Activated CD8-positive, alpha-beta T cell treated with anti-CD3 and anti-CD28 coated beads, Interleukin-2, amount 10 ng/mL, durations not matched to agents 7 days and 5 days (primary cell): ENCODE results near the gene MPZ. TPM values are rescaled to one million over a fixed set of nuclear protein-coding genes. Genes with fewer than 3 reads are reported as not detected.
"Not testable (repeated sequence)": the region's sequence is repeated elsewhere in the genome, so short reads cannot be mapped to it uniquely, and the experiment has no call there.

ENCODE experiments used
- ATAC-seq: fragments of 150-1000 bp; cut with Tn5 transposase; one replicate; pipeline ENCODE4 v1.10.0; 2021; ENCODE audit warnings: moderate library complexity
- CTCF ChIA-PET: fragments of 350-600 bp; sonication (Branson Sonifier 250); formaldehyde crosslinking; loops from one replicate; lab custom pipeline; 2021; ENCODE audit warnings: antibody characterized with exemption; lab: Charles Lee
- POLR2A ChIA-PET: fragments of 350-600 bp; sonication (Branson Sonifier 250); formaldehyde crosslinking; loops from one replicate; lab custom pipeline; 2021; ENCODE audit warnings: antibody characterized with exemption; lab: Charles Lee
- DNase-seq: peaks from one replicate; pipeline ENCODE4 v3.0.0-alpha.2; 2020
- H3K27ac Mint-ChIP-seq: one replicate; pipeline ENCODE4 v1.8.0; 2021; ENCODE audit warnings: mild to moderate bottlenecking, mixed read lengths
- H3K27me3 Mint-ChIP-seq: one replicate; pipeline ENCODE4 v1.8.0; 2021; ENCODE audit warnings: low read depth, mixed read lengths
- H3K36me3 Mint-ChIP-seq: one replicate; pipeline ENCODE4 v1.8.0; 2021; ENCODE audit warnings: low read depth, mixed read lengths
- H3K4me1 Mint-ChIP-seq: one replicate; pipeline ENCODE4 v1.8.0; 2021; ENCODE audit warnings: low read depth, mixed read lengths
- H3K4me3 Mint-ChIP-seq: one replicate; pipeline ENCODE4 v1.8.0; 2021; ENCODE audit warnings: mild to moderate bottlenecking, mixed read lengths
- H3K9me3 Mint-ChIP-seq: one replicate; pipeline ENCODE4 v1.8.0; 2022; ENCODE audit warnings: mixed read lengths; ENCODE audit not compliant: insufficient read depth
- total RNA-seq, 2 experiments: library from RNA; stranded (reverse); gene quantifications; one replicate each; pipeline ENCODE4 v1.2.3, GENCODE V29; 2021

The MPZ gene
- total RNA-seq, 2 experiments from 2014 or later = 2.8 to 3.4 TPM

GRCh38 chr1:161265305-161265704 is 44.5 kb downstream of the MPZ start:
- CTCF ChIA-PET = interaction anchor here (0.8 kb wide), 1 partner anchor 40 kb away, joined by 3 read pairs; no protein-coding TSS in a partner anchor
- H3K27ac Mint-ChIP-seq = no peak overlapping the region

DNA sequence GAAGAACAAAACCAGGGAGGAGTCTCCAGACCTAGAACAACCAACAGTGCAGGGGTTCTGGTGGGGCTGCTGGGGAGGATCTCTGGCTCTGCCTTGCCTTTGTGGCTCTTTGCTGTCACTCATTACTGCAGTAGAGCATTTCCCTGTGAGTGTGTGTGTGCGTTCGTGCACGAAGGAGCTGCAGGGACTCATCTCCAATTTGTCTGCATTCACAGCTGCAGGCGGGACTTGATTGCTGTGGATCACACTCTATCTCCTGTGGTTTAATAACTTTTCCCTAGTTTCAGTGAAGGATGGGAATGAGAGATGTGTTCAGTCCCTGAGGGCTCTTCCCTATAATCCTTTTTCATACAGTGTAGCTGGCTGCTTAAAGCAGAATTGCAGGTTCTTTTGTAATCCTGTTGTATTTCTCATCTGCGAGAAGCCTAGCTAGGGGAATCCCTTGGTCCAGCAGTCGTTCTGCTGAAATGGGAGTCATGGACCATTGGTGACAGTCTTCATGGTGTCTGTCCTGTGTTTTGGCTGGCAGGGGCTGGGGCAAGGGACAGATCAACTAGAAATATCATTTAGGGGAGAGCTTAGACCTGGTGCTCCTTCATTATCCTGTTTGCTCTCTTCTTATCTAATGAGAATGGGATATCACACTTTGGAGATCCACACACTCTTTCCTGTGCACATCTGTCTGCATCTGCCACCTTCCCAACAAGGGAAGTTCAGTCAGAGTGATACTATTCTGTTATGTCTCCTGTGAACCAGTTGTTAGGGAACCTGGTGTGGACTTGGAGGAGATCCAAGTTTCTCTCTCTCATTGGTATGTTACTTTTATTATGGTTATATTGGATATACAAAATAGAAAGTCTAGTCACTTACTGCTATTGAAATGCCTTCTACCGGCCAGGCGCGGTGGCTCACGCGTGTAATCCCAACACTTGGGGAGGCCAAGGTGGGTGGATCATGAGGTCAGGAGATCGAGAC is 48.2 kb downstream of the MPZ start:
- ATAC-seq (no peak), DNase-seq (no peak)
- H3K27ac Mint-ChIP-seq = no peak overlapping the region
- H3K9me3 Mint-ChIP-seq = peaks cover 9% of the 10 kb centered on the region
- H3K27me3 Mint-ChIP-seq = peaks cover 53% of the 10 kb centered on the region
- H3K4me3 Mint-ChIP-seq = no peak overlapping the region
- ChIA-PET CTCF (interaction anchor here (0.7 to 1.8 kb wide), 2 partner anchors 35 to 57 kb away, joined by 3 to 4 read pairs; no protein-coding TSS in a partner anchor), POLR2A (no interaction called here)
- peaks cover 14% of the 10 kb centered on the region for H3K4me1 Mint-ChIP-seq
- H3K36me3 Mint-ChIP-seq = peaks cover 10% of the 10 kb centered on the region

More at GRCh38 chr1:161265305-161265704, 44.5 kb downstream of the MPZ start:
- Mint-ChIP-seq H3K4me1 (peaks cover 6% of the 10 kb centered on the region), H3K36me3 (no peaks in the 10 kb centered on the region), H3K4me3 (no peak overlapping the region), H3K27me3 (peaks cover 26% of the 10 kb centered on the region), H3K9me3 (no peaks in the 10 kb centered on the region)
- ATAC-seq (no peak), DNase-seq (no peak)
- POLR2A ChIA-PET = interaction anchor here (0.6 kb wide), 1 partner anchor 12 kb away, joined by 3 read pairs; no protein-coding TSS in a partner anchor

GRCh38 chr1:161260376-161261260 is 49.1 kb downstream of the MPZ start:
- no peak overlapping the region for H3K4me3 Mint-ChIP-seq
- peaks cover 9% of the 10 kb centered on the region for H3K9me3 Mint-ChIP-seq
- ChIA-PET POLR2A (no interaction called here), CTCF (interaction anchor here (1.7 to 1.8 kb wide), 2 partner anchors 31 to 34 kb away, joined by 4 read pairs; no protein-coding TSS in a partner anchor)
- H3K36me3 Mint-ChIP-seq = peaks cover 10% of the 10 kb centered on the region
- DNase-seq (no peak), ATAC-seq (no peak)
- H3K27ac Mint-ChIP-seq = no peak overlapping the region
- H3K27me3 Mint-ChIP-seq = peaks cover 57% of the 10 kb centered on the region
- peaks cover 14% of the 10 kb centered on the region for H3K4me1 Mint-ChIP-seq

DNA sequence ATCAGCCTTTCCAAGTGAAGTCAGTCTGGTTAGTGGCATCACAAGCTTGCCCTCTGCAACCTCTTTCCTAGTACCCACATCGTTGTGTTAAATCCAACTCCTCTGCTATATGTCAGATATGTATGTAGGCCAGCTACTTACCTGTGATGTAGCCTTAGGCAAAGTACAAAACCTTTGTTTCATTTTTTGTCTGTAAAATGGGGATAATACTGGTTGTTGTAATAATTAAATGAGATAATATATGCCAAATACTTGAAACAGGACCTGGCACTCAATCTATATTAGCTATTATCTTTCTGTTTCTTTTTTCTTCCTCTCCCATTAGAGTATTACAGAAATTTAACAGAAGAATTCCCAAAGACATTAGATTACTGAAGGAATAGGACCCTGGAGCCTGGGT is 50.0 kb downstream of the MPZ start:
- ChIA-PET POLR2A (no interaction called here), CTCF (interaction anchor here (1.7 to 1.8 kb wide), 2 partner anchors 32 to 33 kb away, joined by 4 read pairs; no protein-coding TSS in a partner anchor)
- peaks cover 14% of the 10 kb centered on the region for H3K4me1 Mint-ChIP-seq
- peaks cover 9% of the 10 kb centered on the region for H3K9me3 Mint-ChIP-seq
- H3K36me3 Mint-ChIP-seq = peaks cover 10% of the 10 kb centered on the region
- H3K27me3 Mint-ChIP-seq = peaks cover 57% of the 10 kb centered on the region
- H3K4me3 Mint-ChIP-seq = peak overlapping the region; percentile 50
- H3K27ac Mint-ChIP-seq = no peak overlapping the region
- ATAC-seq (no peak), DNase-seq (no peak)

- H3K4me3 Mint-ChIP-seq = peak overlapping the region; percentile 50
- ChIA-PET CTCF (interaction anchor here (1.2 to 1.8 kb wide), 4 partner anchors 10 to 34 kb away, joined by 3 to 6 read pairs (median 4); partner anchors contain the start of gene TOMM40L), POLR2A (no interaction called here)
- DNase-seq (no peak), ATAC-seq (no peak)
- no peak overlapping the region for H3K27ac Mint-ChIP-seq
- peaks cover 54% of the 10 kb centered on the region for H3K27me3 Mint-ChIP-seq
- H3K4me1 Mint-ChIP-seq = peaks cover 14% of the 10 kb centered on the region
- H3K36me3 Mint-ChIP-seq = peaks cover 10% of the 10 kb centered on the region
- peaks cover 9% of the 10 kb centered on the region for H3K9me3 Mint-ChIP-seq
These were observed 50.4 kb downstream of the MPZ start for GRCh38 chr1:161259345-161259702.

DNA sequence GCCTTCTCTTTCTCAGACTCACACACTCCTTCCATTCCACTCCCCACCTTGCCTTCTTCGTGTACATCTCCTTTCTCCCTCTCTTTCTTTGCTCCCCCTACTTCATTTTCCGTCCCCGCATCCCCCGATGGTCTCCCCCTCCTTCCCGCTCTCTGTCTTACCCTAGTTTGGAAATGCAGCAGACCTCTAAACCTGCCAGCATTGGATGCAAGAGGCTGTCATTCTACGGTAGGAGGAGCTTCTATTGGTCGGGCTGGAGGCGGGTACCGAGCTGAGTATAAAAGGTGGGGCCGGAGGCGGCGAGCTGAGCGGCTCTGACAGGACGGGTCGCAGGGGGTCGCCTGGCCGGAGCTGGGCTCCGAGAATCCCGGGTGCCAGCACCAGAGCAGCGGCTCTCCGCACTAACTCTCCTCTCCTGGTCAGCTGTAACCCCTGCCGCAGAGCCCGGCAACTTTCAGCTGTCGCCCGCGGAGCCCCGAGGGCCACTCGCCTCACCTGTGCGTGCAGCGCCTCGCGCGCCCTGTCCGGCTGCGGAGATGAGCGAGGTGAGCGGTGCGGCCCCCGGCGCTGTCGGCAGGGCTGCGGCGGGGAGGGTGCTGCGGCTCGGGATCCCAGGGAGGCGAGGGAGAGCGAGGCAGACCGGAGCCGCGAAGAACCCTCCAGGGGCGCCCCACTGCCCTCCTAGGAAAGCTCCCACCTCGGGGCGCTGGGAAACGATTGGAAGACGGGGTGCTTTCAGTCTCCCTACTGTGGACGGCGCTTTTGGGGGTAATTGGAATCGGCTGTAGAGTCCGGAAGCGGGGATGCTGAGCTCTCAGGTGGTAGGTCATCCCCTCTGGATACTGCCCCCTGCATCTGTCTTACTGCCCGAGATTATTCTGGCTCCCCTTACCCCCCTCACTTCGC is 51.1 kb downstream of the MPZ start, which contains the start of gene PCP4L1:
Gene PCP4L1 (plus strand): TSS at position 307 of the 906 bp plus-strand sequence. CDS start 230 bp downstream, at position 537.
- H3K27me3 Mint-ChIP-seq = peaks cover 54% of the 10 kb centered on the region
- peaks cover 10% of the 10 kb centered on the region for H3K36me3 Mint-ChIP-seq
- ChIA-PET POLR2A (no interaction called here), CTCF (interaction anchor here (0.7 to 1.7 kb wide), 4 partner anchors 10 to 1084 kb away, joined by 3 to 6 read pairs (median 4); partner anchors contain the start of gene TOMM40L)
- H3K4me1 Mint-ChIP-seq = peaks cover 14% of the 10 kb centered on the region
- peak within 1 kb of the TSS; percentile 50 for H3K4me3 Mint-ChIP-seq
- peaks cover 9% of the 10 kb centered on the region for H3K9me3 Mint-ChIP-seq
- DNase-seq (peak; percentile 59), ATAC-seq (peak; percentile 95)
- no peak within 1 kb of the TSS for H3K27ac Mint-ChIP-seq

DNA sequence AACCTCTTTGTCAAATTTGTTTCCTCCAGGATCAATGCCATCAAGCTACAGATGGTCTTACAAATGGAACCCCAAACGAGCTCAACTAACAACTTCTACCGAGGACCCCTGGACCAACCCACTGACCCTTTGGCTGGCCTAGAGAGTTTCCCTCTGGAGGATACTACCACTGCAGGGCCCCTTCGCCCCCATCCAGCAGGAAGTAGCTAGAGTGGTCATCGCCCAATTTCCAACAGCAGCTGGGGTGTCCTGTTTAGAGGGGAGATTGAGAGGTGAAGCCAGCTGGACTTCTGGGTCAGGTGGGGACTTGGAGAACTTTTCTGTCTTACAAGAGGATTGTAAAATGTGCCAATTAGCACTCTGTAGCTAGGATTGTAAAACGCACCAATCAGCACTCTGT is 52.7 kb downstream of the MPZ start:
- POLR2A ChIA-PET = interaction anchor here (0.9 kb wide), 1 partner anchor 8 kb away, joined by 3 read pairs; no protein-coding TSS in a partner anchor
- H3K36me3 Mint-ChIP-seq, ATAC-seq, DNase-seq, H3K9me3 Mint-ChIP-seq, H3K27ac Mint-ChIP-seq, H3K4me3 Mint-ChIP-seq: not testable (repeated sequence)
- Mint-ChIP-seq H3K27me3 (peaks cover 50% of the 10 kb centered on the region), H3K4me1 (peaks cover 14% of the 10 kb centered on the region)
- CTCF ChIA-PET = interaction anchor here (0.7 to 1.4 kb wide), 2 partner anchors 31 to 34 kb away, joined by 3 to 4 read pairs; partner anchors contain the start of gene TOMM40L

- CTCF ChIA-PET, ATAC-seq, H3K36me3 Mint-ChIP-seq, POLR2A ChIA-PET, H3K4me3 Mint-ChIP-seq, DNase-seq, H3K27ac Mint-ChIP-seq, H3K9me3 Mint-ChIP-seq: not testable (repeated sequence)
- Mint-ChIP-seq H3K4me1 (peaks cover 14% of the 10 kb centered on the region), H3K27me3 (peaks cover 41% of the 10 kb centered on the region)
These were observed 53.7 kb downstream of the MPZ start for GRCh38 chr1:161255955-161256520.

DNA sequence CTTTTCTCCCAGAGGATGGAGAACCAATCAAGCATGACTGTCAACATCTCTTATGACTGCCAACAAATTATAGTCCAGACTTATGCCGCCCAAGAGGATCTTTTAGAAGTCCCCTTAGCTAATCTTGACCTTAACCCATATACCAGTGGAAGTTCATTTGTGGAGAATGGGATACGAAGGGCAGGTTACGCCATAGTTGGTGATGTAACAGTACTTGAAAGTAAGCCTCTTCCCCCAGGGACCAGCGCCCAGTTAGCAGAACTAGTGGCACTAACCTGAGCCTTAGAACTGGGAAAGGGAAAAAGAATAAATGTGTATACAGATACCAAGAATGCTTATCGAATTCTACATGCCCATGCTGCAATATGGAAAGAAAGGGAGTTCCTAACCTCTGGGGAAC is 54.5 kb downstream of the MPZ start:
- CTCF ChIA-PET, H3K36me3 Mint-ChIP-seq, POLR2A ChIA-PET, H3K9me3 Mint-ChIP-seq, H3K27ac Mint-ChIP-seq, H3K4me3 Mint-ChIP-seq, DNase-seq, ATAC-seq: not testable (repeated sequence)
- Mint-ChIP-seq H3K4me1 (peaks cover 14% of the 10 kb centered on the region), H3K27me3 (peaks cover 35% of the 10 kb centered on the region)
